Measurements from ENCODE around the gene NFU1.

Gene NFU1

GRCh38 chr2:69436938-69437750 lies at the start of gene NFU1:
TSS of gene NFU1 (minus strand) at chr2:69437435. CDS start at chr2:69437422, 13 bp downstream.
- H3K36me3 ChIP-seq (ENCODE audit: insufficient read depth, low read length) = no peaks in the 10 kb centered on the region
- TF ChIP-seq EZH2 (IDR thresholded peaks at IDR 0.05) (no peak), FOXP2 (optimal IDR thresholded peaks at IDR 0.05; ENCODE audit: control extremely low read depth, extremely low read length, insufficient read depth) (peak; percentile 29), POLR2AphosphoS5 (IDR thresholded peaks at IDR 0.05; ENCODE audit: borderline replicate concordance, low read depth, low read length) (peak; percentile 95)
- H3K9ac ChIP-seq (ENCODE audit: insufficient read length) = peak within 1 kb of the TSS; percentile 87
- peak within 1 kb of the TSS; percentile 81 for H3K27ac ChIP-seq
- no peaks in the 10 kb centered on the region for H3K9me3 ChIP-seq (ENCODE audit: low read depth, low read length)
- peak within 1 kb of the TSS; percentile 89 for H3K4me3 ChIP-seq
- DNase-seq (ENCODE audit: low read depth, low spot score) = peak; percentile 37

- TF ChIP-seq FOXP2 (optimal IDR thresholded peaks at IDR 0.05; ENCODE audit: control extremely low read depth, extremely low read length, insufficient read depth) (no peak), POLR2AphosphoS5 (IDR thresholded peaks at IDR 0.05; ENCODE audit: borderline replicate concordance, low read depth, low read length) (no peak), EZH2 (IDR thresholded peaks at IDR 0.05) (no peak)
Observed at GRCh38 chr2:69483696-69484095, 46.5 kb upstream of the NFU1 start.

DNA sequence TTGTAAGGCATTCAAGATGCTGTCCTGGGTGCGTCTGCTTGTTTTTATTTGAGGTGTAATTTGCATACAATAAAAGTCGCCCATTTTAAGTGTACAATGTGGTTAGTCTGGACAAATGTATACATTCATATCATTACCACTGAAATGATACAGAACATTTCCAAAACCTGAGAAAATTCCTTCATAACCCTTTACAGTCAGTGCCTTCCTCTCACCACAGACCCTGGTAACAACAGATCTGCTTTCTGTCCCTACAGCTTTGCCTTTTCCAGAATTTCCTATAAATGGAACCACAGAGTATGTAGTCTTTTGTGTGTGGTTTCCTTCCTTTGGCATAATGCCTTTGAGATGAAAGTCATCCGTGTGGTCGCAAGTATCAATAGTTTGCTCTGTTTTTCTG lies 45.8 kb upstream of the NFU1 start:
- H3K36me3 ChIP-seq (ENCODE audit: insufficient read depth, low read length) = no peaks in the 10 kb centered on the region
- DNase-seq (ENCODE audit: low read depth, low spot score) = no peak
- H3K9ac ChIP-seq (ENCODE audit: insufficient read length) = no peak overlapping the region
- no peak overlapping the region for H3K4me3 ChIP-seq
- no peaks in the 10 kb centered on the region for H3K9me3 ChIP-seq (ENCODE audit: low read depth, low read length)
- no peak for TF ChIP-seq POLR2AphosphoS5 (IDR thresholded peaks at IDR 0.05; ENCODE audit: borderline replicate concordance, low read depth, low read length)
- TF ChIP-seq FOXP2 (optimal IDR thresholded peaks at IDR 0.05; ENCODE audit: control extremely low read depth, extremely low read length, insufficient read depth) = no peak
- TF ChIP-seq EZH2 (IDR thresholded peaks at IDR 0.05) = no peak
- no peak overlapping the region for H3K27ac ChIP-seq

More at GRCh38 chr2:69483696-69484095, 46.5 kb upstream of the NFU1 start:
- Histone ChIP-seq H3K36me3 (ENCODE audit: insufficient read depth, low read length) (no peaks in the 10 kb centered on the region), H3K9me3 (ENCODE audit: low read depth, low read length) (no peaks in the 10 kb centered on the region), H3K27ac (no peak overlapping the region), H3K4me3 (no peak overlapping the region), H3K9ac (ENCODE audit: insufficient read length) (no peak overlapping the region)
- DNase-seq (ENCODE audit: low read depth, low spot score) = no peak

DNA sequence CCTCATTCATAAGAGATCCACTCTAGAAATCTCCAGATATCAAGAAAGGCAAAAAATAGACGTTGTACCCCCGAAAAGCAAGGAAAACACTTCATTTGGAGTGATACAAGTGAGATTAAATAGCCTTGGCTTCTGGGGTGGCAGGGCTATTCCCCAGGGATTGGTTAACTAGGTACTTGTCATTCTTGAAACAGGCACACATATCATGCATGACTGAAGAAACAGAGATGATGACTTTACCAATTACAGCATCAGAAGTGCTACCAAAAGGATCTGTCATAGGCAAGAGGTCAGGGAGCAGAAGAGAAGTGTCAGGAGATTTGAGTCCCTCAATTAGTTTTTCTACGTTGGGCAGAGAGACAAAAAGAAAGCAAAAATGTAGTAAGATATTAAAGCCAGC lies 45.2 kb upstream of the NFU1 start:
- Histone ChIP-seq H3K36me3 (ENCODE audit: insufficient read depth, low read length) (no peaks in the 10 kb centered on the region), H3K9ac (ENCODE audit: insufficient read length) (no peak overlapping the region), H3K27ac (no peak overlapping the region), H3K9me3 (ENCODE audit: low read depth, low read length) (no peaks in the 10 kb centered on the region), H3K4me3 (no peak overlapping the region)
- TF ChIP-seq EZH2 (IDR thresholded peaks at IDR 0.05) = no peak
- no peak for TF ChIP-seq FOXP2 (optimal IDR thresholded peaks at IDR 0.05; ENCODE audit: control extremely low read depth, extremely low read length, insufficient read depth)
- no peak for TF ChIP-seq POLR2AphosphoS5 (IDR thresholded peaks at IDR 0.05; ENCODE audit: borderline replicate concordance, low read depth, low read length)
- no peak for DNase-seq (ENCODE audit: low read depth, low spot score)

GRCh38 chr2:69481421-69481820 lies 44.2 kb upstream of the NFU1 start:
- no peaks in the 10 kb centered on the region for H3K36me3 ChIP-seq (ENCODE audit: insufficient read depth, low read length)
- H3K27ac ChIP-seq = no peak overlapping the region
- no peak overlapping the region for H3K9ac ChIP-seq (ENCODE audit: insufficient read length)
- H3K4me3 ChIP-seq = no peak overlapping the region
- no peaks in the 10 kb centered on the region for H3K9me3 ChIP-seq (ENCODE audit: low read depth, low read length)
- TF ChIP-seq FOXP2 (optimal IDR thresholded peaks at IDR 0.05; ENCODE audit: control extremely low read depth, extremely low read length, insufficient read depth) = no peak
- DNase-seq (ENCODE audit: low read depth, low spot score) = no peak

- Histone ChIP-seq H3K27ac (no peak overlapping the region), H3K36me3 (ENCODE audit: insufficient read depth, low read length) (no peaks in the 10 kb centered on the region), H3K9ac (ENCODE audit: insufficient read length) (no peak overlapping the region), H3K9me3 (ENCODE audit: low read depth, low read length) (no peaks in the 10 kb centered on the region), H3K4me3 (no peak overlapping the region)
- DNase-seq (ENCODE audit: low read depth, low spot score) = no peak
- TF ChIP-seq POLR2AphosphoS5 (IDR thresholded peaks at IDR 0.05; ENCODE audit: borderline replicate concordance, low read depth, low read length) (no peak), EZH2 (IDR thresholded peaks at IDR 0.05) (no peak), FOXP2 (optimal IDR thresholded peaks at IDR 0.05; ENCODE audit: control extremely low read depth, extremely low read length, insufficient read depth) (no peak)
Observed at GRCh38 chr2:69477627-69478026, 40.4 kb upstream of the NFU1 start.

DNA sequence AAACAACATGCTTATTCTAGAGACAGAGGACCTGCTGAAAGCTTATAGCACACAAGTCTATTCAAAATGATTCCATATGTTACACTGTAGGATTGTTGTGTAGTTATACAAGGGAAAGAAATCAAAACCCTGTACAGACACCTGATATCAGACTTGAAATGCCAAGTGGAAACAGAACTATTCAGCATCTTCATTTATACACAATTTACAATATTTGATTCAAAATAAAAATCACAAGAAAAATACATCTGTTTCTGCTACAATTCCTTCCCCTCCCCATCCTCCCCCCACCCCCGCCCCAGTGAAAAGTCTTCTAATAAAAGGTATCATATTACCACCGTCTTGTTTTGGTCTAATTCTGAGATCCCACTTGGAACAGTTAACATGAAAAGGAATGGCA lies 37.5 kb upstream of the NFU1 start:
- H3K4me3 ChIP-seq = no peak overlapping the region
- no peak overlapping the region for H3K27ac ChIP-seq
- no peak overlapping the region for H3K9ac ChIP-seq (ENCODE audit: insufficient read length)
- no peak for TF ChIP-seq EZH2 (IDR thresholded peaks at IDR 0.05)
- TF ChIP-seq POLR2AphosphoS5 (IDR thresholded peaks at IDR 0.05; ENCODE audit: borderline replicate concordance, low read depth, low read length) = no peak
- H3K9me3 ChIP-seq (ENCODE audit: low read depth, low read length) = no peaks in the 10 kb centered on the region
- no peak for DNase-seq (ENCODE audit: low read depth, low spot score)
- no peaks in the 10 kb centered on the region for H3K36me3 ChIP-seq (ENCODE audit: insufficient read depth, low read length)

GRCh38 chr2:69471793-69472192 lies 34.6 kb upstream of the NFU1 start:
- H3K36me3 ChIP-seq (ENCODE audit: insufficient read depth, low read length) = no peaks in the 10 kb centered on the region
- no peak overlapping the region for H3K9ac ChIP-seq (ENCODE audit: insufficient read length)
- DNase-seq (ENCODE audit: low read depth, low spot score) = no peak
- no peak overlapping the region for H3K27ac ChIP-seq
- TF ChIP-seq POLR2AphosphoS5 (IDR thresholded peaks at IDR 0.05; ENCODE audit: borderline replicate concordance, low read depth, low read length) = no peak
- no peak for TF ChIP-seq FOXP2 (optimal IDR thresholded peaks at IDR 0.05; ENCODE audit: control extremely low read depth, extremely low read length, insufficient read depth)
- no peak for TF ChIP-seq EZH2 (IDR thresholded peaks at IDR 0.05)
- no peak overlapping the region for H3K4me3 ChIP-seq
- H3K9me3 ChIP-seq (ENCODE audit: low read depth, low read length) = no peaks in the 10 kb centered on the region

DNA sequence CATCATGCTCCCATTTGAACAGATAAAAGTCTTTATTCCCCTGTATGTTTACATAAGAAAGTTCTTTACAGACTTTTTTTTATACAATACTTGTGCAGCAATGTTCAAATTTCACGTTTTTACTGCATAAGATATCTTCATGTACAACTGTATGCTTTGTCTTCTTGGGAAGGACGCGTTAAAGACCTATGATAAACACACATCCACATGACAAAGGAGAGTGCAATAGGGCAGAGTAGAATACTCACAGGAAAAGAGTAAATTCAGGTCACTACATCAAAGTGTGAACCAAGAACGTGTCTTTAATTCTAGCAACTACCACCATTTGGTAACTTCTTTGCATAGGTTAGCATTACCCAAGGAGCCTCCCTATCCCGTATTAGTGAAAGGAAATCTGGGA lies 33.7 kb upstream of the NFU1 start:
- H3K4me3 ChIP-seq = no peak overlapping the region
- TF ChIP-seq POLR2AphosphoS5 (IDR thresholded peaks at IDR 0.05; ENCODE audit: borderline replicate concordance, low read depth, low read length) (no peak), EZH2 (IDR thresholded peaks at IDR 0.05) (no peak), FOXP2 (optimal IDR thresholded peaks at IDR 0.05; ENCODE audit: control extremely low read depth, extremely low read length, insufficient read depth) (no peak)
- DNase-seq (ENCODE audit: low read depth, low spot score) = no peak

More for the DNA sequence above, 33.7 kb upstream of the NFU1 start:
- no peak overlapping the region for H3K27ac ChIP-seq
- no peaks in the 10 kb centered on the region for H3K9me3 ChIP-seq (ENCODE audit: low read depth, low read length)
- H3K36me3 ChIP-seq (ENCODE audit: insufficient read depth, low read length) = peaks cover under 1% of the 10 kb centered on the region; the same call in 1 of the 2 replicates
- no peak overlapping the region for H3K9ac ChIP-seq (ENCODE audit: insufficient read length)
